Progenitor cell of endocrine pancreas (in vitro differentiated cells): ENCODE measurements around the gene PPP2R2D. TPM values are rescaled to one million over a fixed set of nuclear protein-coding genes. Genes with fewer than 3 reads are reported as not detected.

Experiments used
- DNase-seq: peaks from one replicate; pipeline ENCODE4 v3.0.0; 2021; ENCODE audit warnings: low spot score; ENCODE audit not compliant: unreplicated experiment
- H3K27ac Mint-ChIP-seq: 2 replicates; pipeline ENCODE4 v1.8.0; 2021; ENCODE audit warnings: mild to moderate bottlenecking, moderate library complexity, mixed read lengths
- H3K27me3 Mint-ChIP-seq: 2 replicates; pipeline ENCODE4 v1.8.0; 2021; ENCODE audit warnings: mixed read lengths
- H3K36me3 Mint-ChIP-seq: 2 replicates; pipeline ENCODE4 v1.8.0; 2022; ENCODE audit warnings: mixed read lengths; ENCODE audit not compliant: insufficient read depth
- H3K4me1 Mint-ChIP-seq: 2 replicates; pipeline ENCODE4 v1.8.0; 2021; ENCODE audit warnings: low read depth, mixed read lengths
- H3K4me3 Mint-ChIP-seq: 2 replicates; pipeline ENCODE4 v1.8.0; 2021; ENCODE audit warnings: low read depth, mild to moderate bottlenecking, moderate library complexity, mixed read lengths
- H3K9me3 Mint-ChIP-seq: 2 replicates; pipeline ENCODE4 v1.8.0; 2021; ENCODE audit warnings: low read depth, mixed read lengths
- CTCF ChIP-seq: fragments of 200-600 bp; sonication (generic); IDR thresholded peaks from one replicate; pipeline ENCODE4 v1.5.0; 2021; ENCODE audit warnings: antibody characterized with exemption, mild to moderate bottlenecking; ENCODE audit not compliant: unreplicated experiment
- total RNA-seq: library from RNA; stranded (reverse); gene quantifications from 2 replicates; pipeline ENCODE4 v1.2.1, GENCODE V29; 2021

The PPP2R2D gene
- total RNA-seq, 1 donor from 2014 or later, result 43.6 TPM

DNA sequence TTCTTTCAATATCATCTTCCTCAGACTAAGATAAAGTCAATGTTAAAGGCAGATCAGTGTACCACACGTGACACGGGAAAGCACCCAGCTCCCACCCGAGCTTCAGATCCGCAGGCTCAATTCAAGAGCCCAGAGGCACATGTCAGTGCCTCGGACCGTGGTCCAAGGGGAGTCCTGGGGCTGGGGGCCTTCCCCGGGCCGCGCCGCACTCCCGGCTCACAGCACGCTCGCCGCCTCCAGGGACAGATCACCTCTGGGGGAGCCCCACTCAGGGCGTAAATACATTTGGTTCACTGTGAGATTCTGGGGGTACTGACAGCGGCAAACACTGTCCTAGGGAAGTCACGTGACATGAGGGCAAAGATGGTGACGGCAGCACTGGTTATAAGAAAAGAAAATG lies 70.1 kb downstream of the PPP2R2D start:
- peaks cover 14% of the 10 kb centered on the region for H3K36me3 Mint-ChIP-seq
- H3K9me3 Mint-ChIP-seq, result no peaks in the 10 kb centered on the region
- no peak overlapping the region for H3K4me3 Mint-ChIP-seq
- H3K27me3 Mint-ChIP-seq, result no peaks in the 10 kb centered on the region
- no peak overlapping the region for H3K27ac Mint-ChIP-seq
- TF ChIP-seq CTCF, result no peak
- no peak for DNase-seq
- H3K4me1 Mint-ChIP-seq, result no peaks in the 10 kb centered on the region

- Mint-ChIP-seq H3K9me3 (no peaks in the 10 kb centered on the region), H3K4me3 (no peak overlapping the region), H3K27ac (no peak overlapping the region), H3K27me3 (no peaks in the 10 kb centered on the region), H3K36me3 (peaks cover 14% of the 10 kb centered on the region), H3K4me1 (no peaks in the 10 kb centered on the region)
- DNase-seq, result no peak
- TF ChIP-seq CTCF, result no peak
These were observed 70.8 kb downstream of the PPP2R2D start for GRCh38 chr10:131971591-131971990.

DNA sequence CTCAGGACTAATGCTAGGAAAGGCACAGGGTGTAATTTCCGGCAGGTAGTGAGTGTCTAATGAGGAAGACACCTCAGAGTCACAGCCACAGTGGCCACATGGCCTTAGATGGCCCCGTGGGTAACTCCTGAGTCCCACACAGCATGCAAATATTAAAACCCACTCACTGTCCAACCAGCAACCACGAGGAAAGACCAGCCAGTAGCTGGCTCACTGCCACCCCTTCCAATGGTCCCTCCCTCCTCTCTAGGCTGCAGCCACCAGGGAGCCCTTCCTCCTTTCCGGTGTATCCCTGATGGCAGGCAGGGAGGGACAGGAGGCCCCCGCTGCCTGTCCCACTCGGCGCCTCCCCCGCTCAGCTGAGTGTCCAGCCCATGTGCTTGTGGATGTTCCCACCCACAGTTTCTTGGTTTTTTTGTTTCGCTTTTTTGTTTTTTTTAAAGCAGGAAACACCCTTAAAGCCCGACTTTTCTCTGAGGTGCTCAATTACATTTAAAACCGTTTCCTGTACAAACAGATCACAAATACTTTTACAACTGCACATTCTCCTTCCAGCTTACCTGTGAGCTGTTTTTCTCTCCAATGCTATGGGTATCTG lies 71.8 kb downstream of the PPP2R2D start:
- H3K27me3 Mint-ChIP-seq, result no peaks in the 10 kb centered on the region
- no peak overlapping the region for H3K27ac Mint-ChIP-seq
- DNase-seq, result no peak
- H3K4me1 Mint-ChIP-seq, result peaks cover 5% of the 10 kb centered on the region
- H3K4me3 Mint-ChIP-seq, result no peak overlapping the region
- H3K9me3 Mint-ChIP-seq, result no peaks in the 10 kb centered on the region
- peaks cover 14% of the 10 kb centered on the region for H3K36me3 Mint-ChIP-seq
- TF ChIP-seq CTCF, result no peak

DNA sequence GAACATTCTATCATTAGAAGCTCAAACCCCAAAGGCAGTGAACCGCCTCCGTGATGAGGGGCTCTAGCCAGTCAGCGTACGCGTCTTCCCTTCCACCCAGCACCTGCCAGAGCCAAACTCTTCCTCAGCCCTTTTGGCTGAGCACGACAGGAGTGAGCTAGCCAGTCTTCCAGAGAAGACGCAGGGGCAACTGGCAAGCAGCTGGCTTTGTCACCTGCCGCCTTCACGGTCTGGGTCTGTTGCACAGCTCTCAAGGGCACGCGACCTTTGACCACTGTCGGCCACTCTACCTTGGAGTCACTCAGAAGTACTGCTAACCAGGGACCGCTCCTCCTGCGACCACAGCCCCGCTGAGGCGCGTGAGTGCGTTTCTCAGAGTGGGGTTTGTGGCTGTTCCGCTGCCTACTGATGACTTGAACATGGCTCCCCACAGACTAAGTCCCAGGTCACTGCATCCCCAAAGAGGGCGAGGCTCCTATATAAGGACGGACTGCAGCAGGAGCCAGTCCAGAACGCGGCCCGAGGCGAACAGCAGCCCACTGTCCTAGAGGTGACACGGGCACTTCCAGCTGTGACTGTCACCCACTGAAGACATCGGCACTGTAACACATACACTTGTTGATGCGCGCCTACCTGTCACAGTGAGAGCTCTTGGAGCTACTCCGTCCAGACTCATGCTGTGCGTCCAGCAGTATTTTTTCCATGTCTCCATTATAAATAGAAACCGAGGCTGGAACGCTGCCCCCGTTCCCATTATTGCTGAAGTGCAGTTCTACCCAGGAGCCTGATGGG lies 72.5 kb downstream of the PPP2R2D start:
- Mint-ChIP-seq H3K9me3 (no peaks in the 10 kb centered on the region), H3K27me3 (no peaks in the 10 kb centered on the region), H3K27ac (no peak overlapping the region), H3K36me3 (peaks cover 14% of the 10 kb centered on the region), H3K4me3 (no peak overlapping the region), H3K4me1 (peaks cover 13% of the 10 kb centered on the region)
- no peak for TF ChIP-seq CTCF
- DNase-seq, result no peak

DNA sequence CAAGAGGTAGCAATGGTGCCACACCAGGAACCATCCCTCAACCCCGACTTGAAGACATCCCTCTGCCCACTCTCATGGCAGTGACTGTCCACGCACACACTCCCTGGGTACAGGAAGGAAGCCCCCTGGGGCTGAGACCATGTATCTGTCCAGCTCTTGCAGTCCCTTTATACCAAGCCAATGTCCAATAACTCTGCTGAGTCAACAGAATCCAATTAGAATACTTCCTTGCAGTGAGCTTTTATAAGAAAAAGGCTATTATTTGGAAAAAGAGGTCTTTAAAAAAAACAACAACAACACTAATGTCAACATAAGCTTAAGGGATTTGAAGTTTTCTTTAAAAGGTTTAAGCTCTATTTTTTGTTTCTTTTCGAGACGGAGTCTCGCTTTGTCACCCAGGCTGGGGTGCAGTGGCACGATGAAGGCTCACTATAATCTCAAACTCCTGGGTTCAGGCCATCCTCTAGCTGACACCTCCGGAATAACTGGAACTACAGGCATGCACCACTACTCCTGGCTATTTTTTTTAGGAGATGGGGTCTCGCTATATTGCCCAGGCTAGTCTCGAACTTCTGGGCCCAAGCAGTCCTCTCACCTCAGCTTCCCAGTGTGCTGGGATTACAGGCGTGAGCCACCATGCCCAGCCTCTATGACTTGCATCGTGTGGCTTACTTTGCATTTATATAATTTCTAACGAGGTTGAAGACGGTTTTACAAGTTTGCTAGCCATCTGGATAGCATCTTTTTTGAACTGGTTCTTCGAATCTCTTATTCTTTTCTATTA lies 73.4 kb downstream of the PPP2R2D start:
- H3K36me3 Mint-ChIP-seq, result peaks cover 10% of the 10 kb centered on the region
- no peaks in the 10 kb centered on the region for H3K27me3 Mint-ChIP-seq
- no peak overlapping the region for H3K27ac Mint-ChIP-seq
- peaks cover 18% of the 10 kb centered on the region for H3K4me1 Mint-ChIP-seq
- no peak for TF ChIP-seq CTCF
- H3K4me3 Mint-ChIP-seq, result no peak overlapping the region
- no peak for DNase-seq
- H3K9me3 Mint-ChIP-seq, result no peaks in the 10 kb centered on the region
